Measurements from ENCODE around the gene LIN7B.

Gene LIN7B

DNA sequence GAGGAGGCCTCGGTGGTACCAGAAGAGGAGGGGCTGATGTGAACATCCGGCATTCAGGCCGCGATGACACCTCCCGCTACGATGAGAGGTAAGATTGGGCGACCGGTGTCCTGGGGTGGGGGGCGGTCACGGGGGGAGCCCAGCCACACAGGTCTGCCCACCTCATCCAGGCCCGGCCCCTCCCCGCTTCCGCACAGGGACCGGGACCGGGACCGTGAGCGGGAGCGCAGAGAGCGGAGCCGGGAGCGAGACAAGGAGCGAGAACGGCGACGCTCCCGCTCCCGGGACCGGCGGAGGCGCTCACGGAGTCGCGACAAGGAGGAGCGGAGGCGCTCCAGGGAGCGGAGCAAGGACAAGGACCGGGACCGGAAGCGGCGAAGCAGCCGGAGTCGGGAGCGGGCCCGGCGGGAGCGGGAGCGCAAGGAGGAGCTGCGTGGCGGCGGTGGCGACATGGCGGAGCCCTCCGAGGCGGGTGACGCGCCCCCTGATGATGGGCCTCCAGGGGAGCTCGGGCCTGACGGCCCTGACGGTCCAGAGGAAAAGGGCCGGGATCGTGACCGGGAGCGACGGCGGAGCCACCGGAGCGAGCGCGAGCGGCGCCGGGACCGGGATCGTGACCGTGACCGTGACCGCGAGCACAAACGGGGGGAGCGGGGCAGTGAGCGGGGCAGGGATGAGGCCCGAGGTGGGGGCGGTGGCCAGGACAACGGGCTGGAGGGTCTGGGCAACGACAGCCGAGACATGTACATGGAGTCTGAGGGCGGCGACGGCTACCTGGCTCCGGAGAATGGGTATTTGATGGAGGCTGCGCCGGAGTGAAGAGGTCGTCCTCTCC is 6.3 kb upstream of the LIN7B start:
- CTCF ChIA-PET = interaction anchor here (0.6 to 7.9 kb wide), 4 partner anchors 11 to 105 kb away, joined by 3 to 104 read pairs (median 4); no protein-coding TSS in a partner anchor

DNA sequence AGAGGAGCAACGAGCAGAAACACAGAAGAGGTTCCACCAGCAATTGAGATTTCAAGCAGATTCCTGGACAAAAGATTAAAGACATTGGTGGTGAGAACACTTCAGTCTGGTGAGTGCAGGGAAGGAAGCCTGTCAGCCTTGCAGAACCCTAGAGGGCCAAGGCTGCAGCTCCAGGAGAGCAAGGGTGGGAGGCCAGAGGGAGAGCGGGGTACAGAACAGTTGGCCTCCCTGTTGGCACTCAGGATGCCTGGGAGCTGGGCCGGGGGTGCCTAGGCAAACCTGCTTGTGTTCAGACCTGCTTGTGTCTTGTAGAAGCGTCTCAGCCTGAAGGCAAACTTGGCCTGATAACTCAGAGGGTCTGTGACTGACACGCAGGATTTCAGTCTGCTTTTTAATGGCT is 5.1 kb upstream of the LIN7B start:
- H3K4me1 ChIP-seq (ENCODE audit: control insufficient read depth, insufficient read depth, low read length) = peaks cover 7% of the 10 kb centered on the region
- no peaks in the 10 kb centered on the region for H3K9me3 ChIP-seq (ENCODE audit: control insufficient read depth, insufficient read depth, low read depth, low read length)
- peaks cover 43 to 58% of the 10 kb centered on the region in 2 experiments for H3K36me3 ChIP-seq (ENCODE audit: control insufficient read depth in 2 of 2, insufficient read depth in 1 of 2, low read length in 2 of 2)
- no peak overlapping the region for H3K4me3 ChIP-seq (ENCODE audit: low read depth, low read length)
- no peak overlapping the region for H3K27ac ChIP-seq (ENCODE audit: extremely low read depth, low read depth, low read length)
- no peak for TF ChIP-seq ZNF558 (tag by site-specific recombination; IDR thresholded peaks at IDR 0.05)
- 0 out of 2 replicates have a peak, but pooled peaks have one; percentile 1 for TF ChIP-seq ZFP69B (tag by site-specific recombination; IDR thresholded peaks at IDR 0.05)
- TF ChIP-seq ZNF311 (tag by site-specific recombination; IDR thresholded peaks at IDR 0.05; ENCODE audit: borderline replicate concordance) = no peak
- TF ChIP-seq, protein P1, sequence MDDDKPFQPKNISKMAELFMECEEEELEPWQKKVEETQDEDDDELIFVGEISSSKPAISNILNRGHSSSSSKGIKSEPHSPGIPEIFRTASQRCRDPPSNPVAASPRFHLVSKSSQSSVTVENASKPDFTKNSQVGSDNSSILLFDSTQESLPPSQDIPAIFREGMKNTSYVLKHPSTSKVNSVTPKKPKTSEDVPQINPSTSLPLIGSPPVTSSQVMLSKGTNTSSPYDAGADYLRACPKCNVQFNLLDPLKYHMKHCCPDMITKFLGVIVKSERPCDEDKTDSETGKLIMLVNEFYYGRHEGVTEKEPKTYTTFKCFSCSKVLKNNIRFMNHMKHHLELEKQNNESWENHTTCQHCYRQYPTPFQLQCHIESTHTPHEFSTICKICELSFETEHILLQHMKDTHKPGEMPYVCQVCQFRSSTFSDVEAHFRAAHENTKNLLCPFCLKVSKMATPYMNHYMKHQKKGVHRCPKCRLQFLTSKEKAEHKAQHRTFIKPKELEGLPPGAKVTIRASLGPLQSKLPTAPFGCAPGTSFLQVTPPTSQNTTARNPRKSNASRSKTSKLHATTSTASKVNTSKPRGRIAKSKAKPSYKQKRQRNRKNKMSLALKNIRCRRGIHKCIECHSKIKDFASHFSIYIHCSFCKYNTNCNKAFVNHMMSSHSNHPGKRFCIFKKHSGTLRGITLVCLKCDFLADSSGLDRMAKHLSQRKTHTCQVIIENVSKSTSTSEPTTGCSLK (tag by site-specific recombination; IDR thresholded peaks at IDR 0.05) = no peak
- TF ChIP-seq ZBTB20 (tag by site-specific recombination; IDR thresholded peaks at IDR 0.05) = 0 out of 2 replicates have a peak, but pooled peaks have one; percentile 24
- TF ChIP-seq SALL2 (tag by site-specific recombination; IDR thresholded peaks at IDR 0.05; ENCODE audit: borderline replicate concordance) = no peak
- 0 out of 2 replicates have a peak, but pooled peaks have one; percentile 27 for TF ChIP-seq GLIS1 (tag by site-specific recombination; IDR thresholded peaks at IDR 0.05)
- TF ChIP-seq ZNF561 (tag by site-specific recombination; IDR thresholded peaks at IDR 0.05; ENCODE audit: borderline replicate concordance) = no peak
- no peak for TF ChIP-seq SCRT2 (tag by site-specific recombination; IDR thresholded peaks at IDR 0.05)
- no peak for TF ChIP-seq ZNF670 (tag by site-specific recombination; IDR thresholded peaks at IDR 0.05; ENCODE audit: low read depth)
- TF ChIP-seq IKZF3 (tag by site-specific recombination; IDR thresholded peaks at IDR 0.05) = no peak
- TF ChIP-seq ZBTB21 (tag by site-specific recombination; IDR thresholded peaks at IDR 0.05) = no peak
- TF ChIP-seq, protein P2, sequence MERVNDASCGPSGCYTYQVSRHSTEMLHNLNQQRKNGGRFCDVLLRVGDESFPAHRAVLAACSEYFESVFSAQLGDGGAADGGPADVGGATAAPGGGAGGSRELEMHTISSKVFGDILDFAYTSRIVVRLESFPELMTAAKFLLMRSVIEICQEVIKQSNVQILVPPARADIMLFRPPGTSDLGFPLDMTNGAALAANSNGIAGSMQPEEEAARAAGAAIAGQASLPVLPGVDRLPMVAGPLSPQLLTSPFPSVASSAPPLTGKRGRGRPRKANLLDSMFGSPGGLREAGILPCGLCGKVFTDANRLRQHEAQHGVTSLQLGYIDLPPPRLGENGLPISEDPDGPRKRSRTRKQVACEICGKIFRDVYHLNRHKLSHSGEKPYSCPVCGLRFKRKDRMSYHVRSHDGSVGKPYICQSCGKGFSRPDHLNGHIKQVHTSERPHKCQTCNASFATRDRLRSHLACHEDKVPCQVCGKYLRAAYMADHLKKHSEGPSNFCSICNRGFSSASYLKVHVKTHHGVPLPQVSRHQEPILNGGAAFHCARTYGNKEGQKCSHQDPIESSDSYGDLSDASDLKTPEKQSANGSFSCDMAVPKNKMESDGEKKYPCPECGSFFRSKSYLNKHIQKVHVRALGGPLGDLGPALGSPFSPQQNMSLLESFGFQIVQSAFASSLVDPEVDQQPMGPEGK (tag by site-specific recombination; IDR thresholded peaks at IDR 0.05) = no peak
- TF ChIP-seq, protein P3, sequence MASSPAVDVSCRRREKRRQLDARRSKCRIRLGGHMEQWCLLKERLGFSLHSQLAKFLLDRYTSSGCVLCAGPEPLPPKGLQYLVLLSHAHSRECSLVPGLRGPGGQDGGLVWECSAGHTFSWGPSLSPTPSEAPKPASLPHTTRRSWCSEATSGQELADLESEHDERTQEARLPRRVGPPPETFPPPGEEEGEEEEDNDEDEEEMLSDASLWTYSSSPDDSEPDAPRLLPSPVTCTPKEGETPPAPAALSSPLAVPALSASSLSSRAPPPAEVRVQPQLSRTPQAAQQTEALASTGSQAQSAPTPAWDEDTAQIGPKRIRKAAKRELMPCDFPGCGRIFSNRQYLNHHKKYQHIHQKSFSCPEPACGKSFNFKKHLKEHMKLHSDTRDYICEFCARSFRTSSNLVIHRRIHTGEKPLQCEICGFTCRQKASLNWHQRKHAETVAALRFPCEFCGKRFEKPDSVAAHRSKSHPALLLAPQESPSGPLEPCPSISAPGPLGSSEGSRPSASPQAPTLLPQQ (tag by site-specific recombination; IDR thresholded peaks at IDR 0.05) = 0 out of 2 replicates have a peak, but pooled peaks have one; percentile 38
- no peak for TF ChIP-seq ZNF777 (tag by site-specific recombination; IDR thresholded peaks at IDR 0.05; ENCODE audit: borderline replicate concordance)
- TF ChIP-seq, protein P4, sequence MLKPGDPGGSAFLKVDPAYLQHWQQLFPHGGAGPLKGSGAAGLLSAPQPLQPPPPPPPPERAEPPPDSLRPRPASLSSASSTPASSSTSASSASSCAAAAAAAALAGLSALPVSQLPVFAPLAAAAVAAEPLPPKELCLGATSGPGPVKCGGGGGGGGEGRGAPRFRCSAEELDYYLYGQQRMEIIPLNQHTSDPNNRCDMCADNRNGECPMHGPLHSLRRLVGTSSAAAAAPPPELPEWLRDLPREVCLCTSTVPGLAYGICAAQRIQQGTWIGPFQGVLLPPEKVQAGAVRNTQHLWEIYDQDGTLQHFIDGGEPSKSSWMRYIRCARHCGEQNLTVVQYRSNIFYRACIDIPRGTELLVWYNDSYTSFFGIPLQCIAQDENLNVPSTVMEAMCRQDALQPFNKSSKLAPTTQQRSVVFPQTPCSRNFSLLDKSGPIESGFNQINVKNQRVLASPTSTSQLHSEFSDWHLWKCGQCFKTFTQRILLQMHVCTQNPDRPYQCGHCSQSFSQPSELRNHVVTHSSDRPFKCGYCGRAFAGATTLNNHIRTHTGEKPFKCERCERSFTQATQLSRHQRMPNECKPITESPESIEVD (tag by site-specific recombination; IDR thresholded peaks at IDR 0.05) = no peak
- no peak for TF ChIP-seq ZNF24 (tag by site-specific recombination; IDR thresholded peaks at IDR 0.05)
- no peak for TF ChIP-seq SP7 (tag by site-specific recombination; IDR thresholded peaks at IDR 0.05)
- no peak for TF ChIP-seq ZFHX2 (tag by site-specific recombination; conservative IDR thresholded peaks at IDR 0.05)
- POLR2A ChIA-PET = interaction anchor here (0.5 to 1.7 kb wide), 2 partner anchors 13 to 19 kb away, joined by 3 to 8 read pairs; no protein-coding TSS in a partner anchor
- CTCF ChIA-PET = interaction anchor here (0.5 to 7.9 kb wide), 6 partner anchors 8 to 343 kb away, joined by 3 to 104 read pairs (median 4); no protein-coding TSS in a partner anchor

More for the DNA sequence above, 6.3 kb upstream of the LIN7B start:
- H3K4me1 ChIP-seq (ENCODE audit: control insufficient read depth, insufficient read depth, low read length) = no peaks in the 10 kb centered on the region
- POLR2A ChIA-PET = interaction anchor here (0.6 kb wide), 1 partner anchor 20 kb away, joined by 9 read pairs; no protein-coding TSS in a partner anchor
- H3K9me3 ChIP-seq (ENCODE audit: control insufficient read depth, insufficient read depth, low read depth, low read length) = no peaks in the 10 kb centered on the region
- no peak overlapping the region for H3K4me3 ChIP-seq (ENCODE audit: low read depth, low read length)
- peaks cover 49 to 69% of the 10 kb centered on the region in 2 experiments for H3K36me3 ChIP-seq (ENCODE audit: control insufficient read depth in 2 of 2, insufficient read depth in 1 of 2, low read length in 2 of 2)
- H3K27ac ChIP-seq (ENCODE audit: extremely low read depth, low read depth, low read length) = no peak overlapping the region
- TF ChIP-seq BCL11B (tag by site-specific recombination; IDR thresholded peaks at IDR 0.05; ENCODE audit: low read depth) = 0 out of 2 replicates have a peak, but pooled peaks have one; percentile 17
- peak; percentile 42; the same call in 1 of the 2 replicates for TF ChIP-seq IKZF3 (tag by site-specific recombination; IDR thresholded peaks at IDR 0.05)
- no peak for TF ChIP-seq SP3 (tag by site-specific recombination; IDR thresholded peaks at IDR 0.05)

All from HEK293 (cell line).